Measurements from ENCODE around the gene IMMP2L.

Gene IMMP2L

DNA sequence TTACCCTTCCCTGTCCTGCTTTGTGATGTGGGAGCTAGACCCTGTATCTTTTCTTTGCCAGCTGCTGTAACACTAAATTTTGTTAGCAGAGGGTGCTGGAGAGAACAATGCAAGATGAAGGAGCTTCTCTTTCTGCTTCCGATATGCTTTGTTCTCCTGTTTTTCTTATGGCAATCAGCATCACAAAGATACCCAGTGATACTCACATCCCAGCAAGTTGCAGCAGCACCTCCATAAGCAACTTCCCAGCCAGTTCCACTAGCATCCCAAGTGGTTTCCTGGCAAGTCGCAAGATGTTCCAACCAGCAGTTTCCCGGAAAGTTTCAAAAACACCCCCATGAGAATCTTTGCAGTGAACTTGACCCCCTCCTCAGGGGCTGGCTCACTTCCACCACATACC, 148.6 kb downstream of the IMMP2L start:
- H3K27ac ChIP-seq: no peak overlapping the region
- TF ChIP-seq, protein P1, sequence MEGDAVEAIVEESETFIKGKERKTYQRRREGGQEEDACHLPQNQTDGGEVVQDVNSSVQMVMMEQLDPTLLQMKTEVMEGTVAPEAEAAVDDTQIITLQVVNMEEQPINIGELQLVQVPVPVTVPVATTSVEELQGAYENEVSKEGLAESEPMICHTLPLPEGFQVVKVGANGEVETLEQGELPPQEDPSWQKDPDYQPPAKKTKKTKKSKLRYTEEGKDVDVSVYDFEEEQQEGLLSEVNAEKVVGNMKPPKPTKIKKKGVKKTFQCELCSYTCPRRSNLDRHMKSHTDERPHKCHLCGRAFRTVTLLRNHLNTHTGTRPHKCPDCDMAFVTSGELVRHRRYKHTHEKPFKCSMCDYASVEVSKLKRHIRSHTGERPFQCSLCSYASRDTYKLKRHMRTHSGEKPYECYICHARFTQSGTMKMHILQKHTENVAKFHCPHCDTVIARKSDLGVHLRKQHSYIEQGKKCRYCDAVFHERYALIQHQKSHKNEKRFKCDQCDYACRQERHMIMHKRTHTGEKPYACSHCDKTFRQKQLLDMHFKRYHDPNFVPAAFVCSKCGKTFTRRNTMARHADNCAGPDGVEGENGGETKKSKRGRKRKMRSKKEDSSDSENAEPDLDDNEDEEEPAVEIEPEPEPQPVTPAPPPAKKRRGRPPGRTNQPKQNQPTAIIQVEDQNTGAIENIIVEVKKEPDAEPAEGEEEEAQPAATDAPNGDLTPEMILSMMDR (conservative IDR thresholded peaks at IDR 0.05): no peak

DNA sequence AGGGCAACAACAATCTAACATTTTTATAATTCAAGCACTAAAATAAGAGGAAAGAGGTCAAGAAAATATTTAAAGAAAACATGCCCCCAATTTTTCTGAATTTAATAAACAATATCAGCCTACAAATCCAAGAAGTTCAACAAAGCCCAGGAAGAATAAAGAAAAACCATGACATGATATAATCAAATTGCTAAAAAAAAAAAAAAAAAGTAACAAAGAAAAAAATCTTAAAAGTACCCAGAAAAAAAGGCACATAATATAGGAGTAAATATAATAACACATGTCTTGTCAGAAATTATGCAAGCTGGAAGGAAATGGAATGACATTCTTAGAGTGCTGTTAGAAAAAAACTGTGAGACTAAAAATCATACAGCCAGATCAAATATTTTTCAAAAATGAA, 151.4 kb downstream of the IMMP2L start:
- TF ChIP-seq, protein P1 (conservative IDR thresholded peaks at IDR 0.05): no peak

DNA sequence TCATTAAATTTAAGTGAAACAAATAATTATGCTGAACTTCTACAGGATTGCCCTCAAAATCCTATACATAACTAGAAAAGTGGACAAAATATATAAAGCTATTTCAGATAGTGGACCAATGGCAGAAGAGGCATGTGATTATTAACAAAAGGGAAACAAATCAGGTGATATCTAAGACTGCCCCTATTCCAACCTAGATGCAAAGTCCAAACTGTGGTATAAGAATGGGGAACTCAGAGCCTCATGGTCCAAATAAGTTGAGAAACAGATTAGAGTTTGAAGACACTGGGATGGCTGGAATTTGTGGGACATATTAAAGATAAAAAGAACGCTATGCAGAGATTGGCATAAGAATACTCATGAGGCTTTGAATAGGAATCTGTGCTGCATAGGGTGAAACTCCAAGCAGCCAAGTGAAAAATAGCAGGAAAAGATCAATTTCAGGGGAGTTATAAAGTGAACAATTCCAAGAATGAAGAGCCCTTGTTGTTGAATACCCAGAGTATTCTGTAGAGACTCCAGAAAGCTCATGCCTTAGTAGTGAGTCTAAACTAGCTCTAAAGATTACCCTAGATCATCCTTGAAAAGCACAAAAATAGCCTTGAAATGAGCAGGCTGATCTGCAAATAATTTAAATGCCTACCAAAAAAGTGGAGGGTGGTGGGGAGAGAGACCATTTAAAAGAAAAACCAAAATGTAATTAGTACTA, 152.4 kb downstream of the IMMP2L start:
- H3K27ac ChIP-seq: no peak overlapping the region
- TF ChIP-seq, protein P1 (conservative IDR thresholded peaks at IDR 0.05): no peak

More for the DNA sequence above, 151.4 kb downstream of the IMMP2L start:
- no peak overlapping the region for H3K27ac ChIP-seq

DNA sequence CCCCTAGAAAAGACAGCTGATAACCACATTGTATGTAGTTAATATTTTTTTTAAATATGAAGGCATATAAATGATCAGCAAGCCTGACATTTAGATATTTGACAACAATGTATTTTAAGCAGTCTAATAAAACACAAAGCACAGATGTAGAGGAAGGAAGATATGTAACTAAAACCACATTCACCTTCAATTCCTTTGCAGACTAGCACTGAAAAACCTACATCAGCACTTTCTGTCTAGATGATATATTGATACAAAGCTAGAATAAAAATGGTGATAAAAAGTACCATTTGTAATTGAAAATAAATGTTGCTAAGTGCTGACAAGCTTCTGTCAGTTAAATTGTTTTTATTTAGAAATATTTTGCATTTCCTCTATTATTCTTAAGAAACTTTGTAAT, 153.6 kb downstream of the IMMP2L start:
- TF ChIP-seq, protein P1 (conservative IDR thresholded peaks at IDR 0.05): no peak
- H3K27ac ChIP-seq: 0 out of 2 replicates have a peak overlapping the region, but pooled peaks have one; percentile 4

DNA sequence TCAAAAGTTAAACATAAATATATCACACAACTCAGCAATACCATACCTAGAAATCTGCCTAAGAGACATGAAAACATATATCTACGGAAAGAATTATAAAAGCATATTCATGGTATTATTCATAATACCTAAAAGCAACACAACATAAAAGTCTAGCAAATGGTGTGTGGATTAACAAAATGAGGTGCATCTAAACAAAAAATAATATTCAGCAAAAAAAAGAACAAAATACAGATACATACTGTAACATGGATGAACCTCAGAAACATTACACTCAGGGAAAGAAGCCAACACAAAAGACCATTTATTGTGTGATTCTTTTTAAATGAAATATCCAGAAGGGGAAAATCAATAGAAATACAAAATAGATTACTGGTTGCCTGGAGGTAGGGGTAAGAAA, 155.0 kb downstream of the IMMP2L start:
- TF ChIP-seq, protein P1 (conservative IDR thresholded peaks at IDR 0.05): no peak

DNA sequence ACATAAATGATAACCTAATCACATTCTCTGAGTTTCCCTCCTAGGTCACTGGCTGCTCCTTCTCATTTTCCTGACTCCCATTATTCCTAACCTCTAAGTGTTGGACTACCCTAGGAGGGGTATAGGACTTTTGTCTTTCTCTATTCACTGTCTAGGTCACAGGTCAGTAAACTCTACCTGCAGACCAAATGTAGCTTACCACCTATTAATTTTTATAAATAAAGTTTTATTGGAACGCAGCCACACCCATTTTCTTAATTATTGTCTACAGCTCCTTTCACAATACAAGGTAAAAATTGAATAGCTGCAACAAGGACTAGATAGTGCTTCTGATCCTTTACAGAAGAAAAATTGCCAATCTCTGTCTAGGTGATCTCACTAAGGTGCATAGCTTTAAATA, 156.7 kb downstream of the IMMP2L start:
- no peak overlapping the region for H3K27ac ChIP-seq

More for the DNA sequence above, 155.0 kb downstream of the IMMP2L start:
- no peak overlapping the region for H3K27ac ChIP-seq

DNA sequence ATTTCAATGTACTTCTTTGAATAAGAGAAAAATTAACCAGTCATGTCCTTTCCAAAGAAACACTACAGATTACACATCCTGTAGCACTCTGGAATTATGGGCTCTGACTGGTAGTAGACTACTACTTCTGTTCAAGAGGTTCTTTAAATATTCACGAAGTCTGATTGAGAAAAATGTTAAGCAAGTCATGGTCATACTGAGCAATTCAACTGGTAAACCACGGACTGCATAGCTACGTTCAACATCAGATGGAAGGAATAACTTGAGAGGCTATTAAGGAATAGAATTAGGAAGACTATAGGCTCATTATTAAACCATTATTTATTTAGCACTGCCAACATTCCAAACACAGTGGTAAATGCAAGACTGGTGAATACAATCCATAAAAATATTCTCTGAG, 160.8 kb downstream of the IMMP2L start:
- TF ChIP-seq, protein P1 (conservative IDR thresholded peaks at IDR 0.05): no peak
- no peak overlapping the region for H3K27ac ChIP-seq

More for the DNA sequence above, 156.7 kb downstream of the IMMP2L start:
- TF ChIP-seq, protein P1 (conservative IDR thresholded peaks at IDR 0.05): no peak
